ENCODE measurements around the gene ZNF493. TPM values are rescaled to one million over a fixed set of nuclear protein-coding genes. Genes with fewer than 3 reads are reported as not detected.

The ZNF493 gene
- total RNA-seq (10 to 100 TPM; 13.3 to 15.1 TPM), polyA plus RNA-seq (15.7 TPM)

- H3K36me3 Mint-ChIP-seq, result peaks cover 13 to 33% (median 29%) of the 10 kb centered on the region in 3 donors
- peaks cover 36 to 48% (median 46%) of the 10 kb centered on the region in 3 donors for H3K4me1 Mint-ChIP-seq
- Histone ChIP-seq H3K27ac (ENCODE audit: low read depth, low read length) (peak within 1 kb of the TSS; percentile 75), H3K9me3 (ENCODE audit: low read length) (peaks cover 4% of the 10 kb centered on the region), H3K4me3 (ENCODE audit: low read length) (peak within 1 kb of the TSS; percentile 78), H3K4me1 (ENCODE audit: insufficient read depth, low read length) (peaks cover 19% of the 10 kb centered on the region), H3K27me3 (ENCODE audit: insufficient read depth, low read length, poor library complexity, severe bottlenecking) (no peaks in the 10 kb centered on the region), H3K36me3 (ENCODE audit: insufficient read depth, low read length) (no peaks in the 10 kb centered on the region)
- H3K27me3 Mint-ChIP-seq, result no peaks in the 10 kb centered on the region
- ChIA-PET CTCF (interaction anchor here (0.6 to 1.0 kb wide), 2 partner anchors 11 to 68 kb away, joined by 3 read pairs; partner anchors contain the start of gene ZNF708), POLR2A (interaction anchor here (0.6 to 2.1 kb wide), 4 partner anchors 12 to 109 kb away, joined by 5 to 18 read pairs (median 10); partner anchors contain the start of genes ZNF429, ZNF708 and ZNF738)
- peak; percentile 80 to 93 (median 89) for DNase-seq
- peak within 1 kb of the TSS; percentile 94 to 99 (median 97) for H3K4me3 Mint-ChIP-seq
- H3K9me3 Mint-ChIP-seq, result peaks cover 0 to 13% (median 6%) of the 10 kb centered on the region in 5 donors
- peak within 1 kb of the TSS; percentile 62 to 97 (median 92) for H3K27ac Mint-ChIP-seq
Observed at GRCh38 chr19:21396893-21397572, at the start of gene ZNF493. Gene ZNF493, plus strand, starts transcription at chr19:21397133. Its CDS starts 105 bp downstream, at chr19:21397238.

GRCh38 chr19:21352830-21353229 is 44.1 kb upstream of the ZNF493 start:
- ChIA-PET CTCF (no interaction called here), POLR2A (no interaction called here)
- H3K4me3 Mint-ChIP-seq, result no peak overlapping the region
- H3K36me3 Mint-ChIP-seq, result peaks cover 0 to 5% (median 0%) of the 10 kb centered on the region in 3 donors
- Histone ChIP-seq H3K36me3 (ENCODE audit: insufficient read depth, low read length) (no peaks in the 10 kb centered on the region), H3K9me3 (ENCODE audit: low read length) (no peaks in the 10 kb centered on the region), H3K27me3 (ENCODE audit: insufficient read depth, low read length, poor library complexity, severe bottlenecking) (no peaks in the 10 kb centered on the region), H3K27ac (ENCODE audit: low read depth, low read length) (no peak overlapping the region), H3K4me1 (ENCODE audit: insufficient read depth, low read length) (no peaks in the 10 kb centered on the region), H3K4me3 (ENCODE audit: low read length) (no peak overlapping the region)
- peaks cover 0 to 3% of the 10 kb centered on the region in 2 donors for H3K27me3 Mint-ChIP-seq
- no peak for DNase-seq
- H3K9me3 Mint-ChIP-seq, result peaks cover 11 to 19% (median 14%) of the 10 kb centered on the region in 5 donors
- H3K4me1 Mint-ChIP-seq, result peaks cover 0 to 9% (median 0%) of the 10 kb centered on the region in 3 donors
- peak overlapping the region in 1 of 8 donors; percentile 5 for H3K27ac Mint-ChIP-seq

DNA sequence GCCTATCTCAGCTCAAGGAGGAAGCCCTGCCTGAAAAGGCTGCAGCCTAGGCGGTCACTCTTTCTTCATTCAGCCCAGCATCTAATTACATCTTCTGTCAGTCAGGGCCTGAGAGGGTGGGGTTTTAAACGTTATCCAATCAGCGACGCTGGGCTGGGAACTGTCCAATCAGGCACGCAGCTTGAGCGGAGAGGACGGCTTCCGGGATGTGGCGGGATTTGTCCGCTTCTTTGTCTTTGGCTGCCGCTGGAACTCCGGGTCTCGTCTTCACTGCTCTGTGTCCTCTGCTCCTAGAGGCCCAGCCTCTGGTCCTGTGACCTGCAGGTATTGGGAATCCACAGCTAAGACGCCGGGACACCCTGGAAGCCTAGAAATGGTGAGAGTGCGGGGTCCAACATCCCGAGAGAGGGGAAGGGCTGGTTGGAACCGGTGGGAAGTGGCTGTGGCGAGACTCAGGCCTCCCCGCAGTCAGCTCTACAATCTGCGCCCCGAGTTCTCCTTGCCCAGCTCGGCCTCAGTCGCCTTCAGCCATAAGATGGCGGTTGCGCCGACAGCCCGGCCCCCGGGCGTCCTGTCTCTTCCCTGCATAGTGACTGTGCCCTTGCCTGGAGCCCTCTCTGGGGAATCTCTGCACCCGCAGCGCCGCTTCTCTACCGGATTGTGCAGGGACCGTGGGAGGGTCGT is 38.0 kb upstream of the ZNF493 start, which contains the start of gene ZNF738:
TSS of gene ZNF738 (plus strand) at position 233 of the 684 bp plus-strand sequence. CDS start at position 374, 141 bp downstream.
- Mint-ChIP-seq H3K27ac (peak within 1 kb of the TSS; percentile 89 to 99 (median 96)), H3K4me3 (peak within 1 kb of the TSS; percentile 98 to 100 (median 99)), H3K36me3 (peaks cover 4 to 24% (median 9%) of the 10 kb centered on the region in 3 donors), H3K27me3 (no peaks in the 10 kb centered on the region), H3K9me3 (no peaks in the 10 kb centered on the region), H3K4me1 (peaks cover 11 to 25% (median 19%) of the 10 kb centered on the region in 3 donors)
- H3K4me3 ChIP-seq (ENCODE audit: low read length), result peak within 1 kb of the TSS; percentile 90
- peaks cover 7% of the 10 kb centered on the region for H3K4me1 ChIP-seq (ENCODE audit: insufficient read depth, low read length)
- no peaks in the 10 kb centered on the region for H3K36me3 ChIP-seq (ENCODE audit: insufficient read depth, low read length)
- H3K27ac ChIP-seq (ENCODE audit: low read depth, low read length), result peak within 1 kb of the TSS; percentile 75
- ChIA-PET CTCF (interaction anchor here (1.0 to 2.2 kb wide), 2 partner anchors 30 to 217 kb away, joined by 3 to 6 read pairs; partner anchors contain the start of genes ZNF431 and ZNF708), POLR2A (interaction anchor here (0.5 to 1.3 kb wide), 5 partner anchors 30 to 217 kb away, joined by 3 to 11 read pairs (median 4); partner anchors contain the start of genes ZNF429, ZNF431, ZNF493 and ZNF708)
- H3K27me3 ChIP-seq (ENCODE audit: insufficient read depth, low read length, poor library complexity, severe bottlenecking), result no peaks in the 10 kb centered on the region
- peak; percentile 73 to 90 (median 79) for DNase-seq
- no peaks in the 10 kb centered on the region for H3K9me3 ChIP-seq (ENCODE audit: low read length)

- H3K36me3 Mint-ChIP-seq, result peaks cover 10 to 50% (median 28%) of the 10 kb centered on the region in 3 donors
- no peaks in the 10 kb centered on the region for H3K27me3 Mint-ChIP-seq
- H3K9me3 Mint-ChIP-seq, result peaks cover 0 to 3% (median 0%) of the 10 kb centered on the region in 5 donors
- peaks cover 7% of the 10 kb centered on the region for H3K4me1 ChIP-seq (ENCODE audit: insufficient read depth, low read length)
- ChIA-PET POLR2A (no interaction called here), CTCF (no interaction called here)
- peak overlapping the region in 1 of 7 donors; percentile 48 for H3K4me3 Mint-ChIP-seq
- H3K27me3 ChIP-seq (ENCODE audit: insufficient read depth, low read length, poor library complexity, severe bottlenecking), result no peaks in the 10 kb centered on the region
- no peaks in the 10 kb centered on the region for H3K36me3 ChIP-seq (ENCODE audit: insufficient read depth, low read length)
- no peak for DNase-seq
- peaks cover 16 to 34% (median 19%) of the 10 kb centered on the region in 3 donors for H3K4me1 Mint-ChIP-seq
- H3K27ac Mint-ChIP-seq, result peak overlapping the region in 1 of 8 donors; percentile 81
- no peak overlapping the region for H3K4me3 ChIP-seq (ENCODE audit: low read length)
- no peak overlapping the region for H3K27ac ChIP-seq (ENCODE audit: low read depth, low read length)
- H3K9me3 ChIP-seq (ENCODE audit: low read length), result no peaks in the 10 kb centered on the region
Observed at GRCh38 chr19:21362291-21362690, 34.6 kb upstream of the ZNF493 start.

DNA sequence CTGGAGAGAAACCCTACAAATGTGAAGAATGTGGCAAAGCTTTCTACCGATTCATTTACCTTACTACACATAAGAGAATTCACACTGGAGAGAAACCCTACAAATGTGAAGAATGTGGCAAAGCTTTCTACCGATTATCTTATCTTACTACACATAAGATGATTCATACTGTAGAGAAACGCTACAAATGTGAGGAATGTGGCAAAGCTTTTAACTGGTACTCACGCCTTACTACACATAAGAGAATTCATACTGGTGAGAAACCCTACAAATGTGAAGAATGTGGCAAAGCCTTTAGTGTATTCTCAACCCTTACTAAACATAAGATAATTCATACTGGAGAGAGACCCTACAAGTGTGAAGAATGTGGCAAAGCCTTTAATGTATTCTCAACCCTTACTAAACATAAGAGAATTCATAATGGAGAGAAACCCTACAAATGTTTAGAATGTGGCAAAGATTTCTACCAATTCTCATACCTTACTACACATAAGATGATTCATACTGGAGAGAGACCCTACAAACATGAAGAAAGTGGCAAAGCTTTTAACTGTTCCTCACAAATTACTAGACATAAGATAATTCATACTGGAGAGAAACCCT is 12.9 kb upstream of the ZNF493 start:
- Mint-ChIP-seq H3K9me3 (peaks cover 56 to 87% (median 83%) of the 10 kb centered on the region in 5 donors), H3K4me1 (no peaks in the 10 kb centered on the region), H3K27me3 (no peaks in the 10 kb centered on the region), H3K36me3 (peaks cover 25 to 57% (median 50%) of the 10 kb centered on the region in 3 donors), H3K4me3 (no peak overlapping the region), H3K27ac (no peak overlapping the region)
- Histone ChIP-seq H3K9me3 (ENCODE audit: low read length) (peaks cover 47% of the 10 kb centered on the region), H3K4me1 (ENCODE audit: insufficient read depth, low read length) (no peaks in the 10 kb centered on the region), H3K4me3 (ENCODE audit: low read length) (no peak overlapping the region), H3K27ac (ENCODE audit: low read depth, low read length) (no peak overlapping the region), H3K27me3 (ENCODE audit: insufficient read depth, low read length, poor library complexity, severe bottlenecking) (no peaks in the 10 kb centered on the region), H3K36me3 (ENCODE audit: insufficient read depth, low read length) (no peaks in the 10 kb centered on the region)
- ChIA-PET CTCF (no interaction called here), POLR2A (no interaction called here)
- no peak for DNase-seq

GRCh38 chr19:21396121-21396520 is 812 bp upstream of the ZNF493 start:
- DNase-seq, result no peak
- Mint-ChIP-seq H3K9me3 (peaks cover 0 to 21% (median 12%) of the 10 kb centered on the region in 5 donors), H3K4me3 (no peak overlapping the region), H3K27me3 (no peaks in the 10 kb centered on the region), H3K36me3 (peaks cover 12 to 35% (median 30%) of the 10 kb centered on the region in 3 donors), H3K27ac (peak overlapping the region in 2 of 8 donors; percentile 60 to 73), H3K4me1 (peaks cover 35 to 44% (median 42%) of the 10 kb centered on the region in 3 donors)
- Histone ChIP-seq H3K4me3 (ENCODE audit: low read length) (no peak overlapping the region), H3K9me3 (ENCODE audit: low read length) (peaks cover 4% of the 10 kb centered on the region), H3K36me3 (ENCODE audit: insufficient read depth, low read length) (no peaks in the 10 kb centered on the region), H3K27me3 (ENCODE audit: insufficient read depth, low read length, poor library complexity, severe bottlenecking) (no peaks in the 10 kb centered on the region), H3K4me1 (ENCODE audit: insufficient read depth, low read length) (peaks cover 18% of the 10 kb centered on the region), H3K27ac (ENCODE audit: low read depth, low read length) (no peak overlapping the region)
- CTCF ChIA-PET, result interaction anchor here (0.6 kb wide), 1 partner anchor 12 kb away, joined by 3 read pairs; no protein-coding TSS in a partner anchor
- POLR2A ChIA-PET, result interaction anchor here (1.2 to 2.1 kb wide), 3 partner anchors 37 to 110 kb away, joined by 5 to 18 read pairs (median 13); partner anchors contain the start of genes ZNF429, ZNF708 and ZNF738

DNA sequence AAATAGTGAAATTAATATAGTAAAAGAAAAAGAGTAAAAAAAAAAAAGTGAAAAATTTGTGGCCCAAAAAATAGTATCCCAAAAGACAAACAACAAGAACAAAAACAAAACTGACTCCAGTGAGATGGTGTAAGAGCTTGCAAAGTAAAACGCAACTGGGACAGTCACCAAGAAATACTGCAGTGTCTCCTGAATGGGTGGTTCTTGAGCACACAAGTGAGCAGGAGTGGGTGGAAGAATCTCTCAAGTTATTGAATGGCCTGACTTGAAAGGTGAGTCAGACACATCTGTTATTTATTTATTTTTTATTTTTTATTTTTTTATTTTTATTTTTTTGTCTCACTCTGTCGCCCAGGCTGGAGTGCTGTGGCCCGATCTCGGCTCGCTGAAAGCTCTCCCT is 1.9 kb downstream of the ZNF493 start:
- CTCF ChIA-PET, result no interaction called here
- Histone ChIP-seq H3K9me3 (ENCODE audit: low read length) (peaks cover 4% of the 10 kb centered on the region), H3K4me1 (ENCODE audit: insufficient read depth, low read length) (peaks cover 24% of the 10 kb centered on the region), H3K4me3 (ENCODE audit: low read length) (no peak overlapping the region), H3K27ac (ENCODE audit: low read depth, low read length) (no peak overlapping the region), H3K27me3 (ENCODE audit: insufficient read depth, low read length, poor library complexity, severe bottlenecking) (no peaks in the 10 kb centered on the region), H3K36me3 (ENCODE audit: insufficient read depth, low read length) (no peaks in the 10 kb centered on the region)
- POLR2A ChIA-PET, result no interaction called here
- Mint-ChIP-seq H3K4me3 (peak overlapping the region; percentile 42 to 99 (median 74)), H3K36me3 (peaks cover 20 to 49% (median 31%) of the 10 kb centered on the region in 3 donors), H3K27me3 (no peaks in the 10 kb centered on the region), H3K4me1 (peaks cover 50 to 66% (median 64%) of the 10 kb centered on the region in 3 donors), H3K9me3 (peaks cover 0 to 5% (median 0%) of the 10 kb centered on the region in 5 donors), H3K27ac (peak overlapping the region in 2 of 8 donors; percentile 50 to 58)
- DNase-seq, result no peak
